B cell (primary cell): ENCODE results near the gene HEXB. TPM values are rescaled to one million over a fixed set of nuclear protein-coding genes. Genes with fewer than 3 reads are reported as not detected.

Experiments used
- ATAC-seq: fragments of 200-7000 bp; cut with Tn5 transposase; one replicate; pipeline ENCODE4 v1.10.0; 2021; ENCODE audit warnings: low read depth, mild to moderate bottlenecking, moderate number of reproducible peaks, moderate library complexity
- CTCF ChIA-PET: fragments of 350-600 bp; sonication (Branson Sonifier 250); formaldehyde crosslinking; loops from one replicate; lab custom pipeline; 2021; ENCODE audit warnings: antibody characterized with exemption, inconsistent platforms; lab: Charles Lee
- POLR2A ChIA-PET: fragments of 350-600 bp; sonication (Branson Sonifier 250); formaldehyde crosslinking; loops from one replicate; lab custom pipeline; 2021; ENCODE audit warnings: antibody characterized with exemption; lab: Charles Lee
- DNase-seq: peaks from one replicate; pipeline ENCODE4 v3.0.0; 2013
- H2AFZ ChIP-seq: 2 replicates; pipeline ENCODE4 v1.6.1; 2012; ENCODE audit warnings: mild to moderate bottlenecking, low read depth, low read length; ENCODE audit not compliant: insufficient read depth, poor library complexity, severe bottlenecking
- H3K27ac ChIP-seq, 2 donors: 1 replicate in 1 of 2; 2 replicates in 1 of 2; pipeline ENCODE4 v1.5.1; 2012 to 2013; ENCODE audit warnings: low read length in 2 of 2, mild to moderate bottlenecking in 2 of 2, moderate library complexity in 1 of 2
- H3K27me3 ChIP-seq, 4 experiments: fragments of 200-600 bp in 1 of 4; sonication (generic) in 1 of 4; replicated peaks in 1 of 4; 1 replicate in 2 of 4; 2 replicates in 2 of 4; pipeline versions ENCODE4 v1.6.1 to v1.7.0; 2013 to 2016; ENCODE audit warnings: low read length in 3 of 4, mild to moderate bottlenecking in 2 of 4, mixed read lengths in 1 of 4, moderate library complexity in 1 of 4; ENCODE audit not compliant: insufficient read depth in 4 of 4, control insufficient read depth in 3 of 4; ENCODE audit errors: control extremely low read depth in 1 of 4
- H3K36me3 ChIP-seq, 2 experiments: replicated peaks in 1 of 2; 1 replicate in 1 of 2; 2 replicates in 1 of 2; pipeline versions ENCODE4 v1.6.1 to v1.7.1; 2013; ENCODE audit warnings: low read length in 1 of 2; ENCODE audit not compliant: insufficient read depth in 2 of 2, control insufficient read depth in 1 of 2; ENCODE audit errors: control extremely low read depth in 1 of 2, extremely low read depth in 1 of 2
- H3K4me1 ChIP-seq, 2 donors: fragments of 200-600 bp in 1 of 2; sonication (generic) in 1 of 2; 1 replicate in 1 of 2; 2 replicates in 1 of 2; pipeline versions ENCODE4 v1.5.1 to v1.6.1; 2013 to 2017; ENCODE audit warnings: low read length in 2 of 2; ENCODE audit not compliant: control insufficient read depth in 2 of 2, insufficient read depth in 2 of 2
- H3K4me2 ChIP-seq: replicated peaks from 2 replicates; pipeline ENCODE3; 2012; ENCODE audit warnings: mild to moderate bottlenecking, low read depth, low read length; ENCODE audit not compliant: poor library complexity, severe bottlenecking
- H3K4me3 ChIP-seq, 5 experiments: fragments of 200-600 bp in 1 of 5; sonication (generic) in 1 of 5; 1 replicate in 3 of 5; 2 replicates in 2 of 5; pipeline versions ENCODE4 v1.5.1 to v1.7.0; 2011 to 2016; ENCODE audit warnings: low read length in 4 of 5, mild to moderate bottlenecking in 4 of 5, low read depth in 2 of 5, control low read depth in 1 of 5, moderate library complexity in 1 of 5; ENCODE audit not compliant: insufficient read depth in 1 of 5; ENCODE audit errors: control extremely low read depth in 1 of 5, extremely low read depth in 1 of 5
- H3K79me2 ChIP-seq: fragments of 200-600 bp; sonication (generic); one replicate; pipeline ENCODE4 v1.6.0; 2016; ENCODE audit warnings: low read length; ENCODE audit not compliant: control insufficient read depth, insufficient read depth
- H3K9ac ChIP-seq: fragments of 200-600 bp; sonication (generic); 2 replicates; pipeline ENCODE4 v1.6.1; 2017; ENCODE audit warnings: mild to moderate bottlenecking, low read length, moderate library complexity
- H3K9me3 ChIP-seq, 3 donors: one replicate each; pipeline versions ENCODE4 v1.6.1 to v1.7.1; 2013; ENCODE audit warnings: low read length in 2 of 3; ENCODE audit not compliant: control insufficient read depth in 2 of 3, insufficient read depth in 1 of 3; ENCODE audit errors: control extremely low read depth in 1 of 3
- H4K20me1 ChIP-seq: 2 replicates; pipeline ENCODE4 v1.6.0; 2012; ENCODE audit warnings: mild to moderate bottlenecking, low read length; ENCODE audit not compliant: insufficient read depth, control insufficient read depth, poor library complexity, severe bottlenecking
- H3K27ac Mint-ChIP-seq: one replicate; pipeline ENCODE4 v1.8.0; 2021; ENCODE audit warnings: mixed read lengths
- H3K27me3 Mint-ChIP-seq: one replicate; pipeline ENCODE4 v1.8.0; 2021; ENCODE audit warnings: mixed read lengths
- H3K4me1 Mint-ChIP-seq: one replicate; pipeline ENCODE4 v1.8.0; 2021; ENCODE audit warnings: mixed read lengths
- H3K4me3 Mint-ChIP-seq: one replicate; pipeline ENCODE4 v1.8.0; 2021; ENCODE audit warnings: mixed read lengths
- H3K9me3 Mint-ChIP-seq: one replicate; pipeline ENCODE4 v1.8.0; 2022; ENCODE audit warnings: mixed read lengths; ENCODE audit not compliant: insufficient read depth
- CTCF ChIP-seq: fragments of 200-600 bp; IDR thresholded peaks from one replicate; pipeline ENCODE4 v1.8.0; 2022; ENCODE audit warnings: antibody characterized with exemption, mild to moderate bottlenecking
- EZH2 ChIP-seq: IDR thresholded peaks from 2 replicates; pipeline ENCODE4 v1.6.1; 2012; ENCODE audit warnings: borderline replicate concordance, low read depth, mild to moderate bottlenecking, moderate library complexity, low read length; ENCODE audit not compliant: insufficient read depth, poor library complexity, severe bottlenecking
- WGBS: methylation state at CpG from one replicate; pipeline ENCODE4 v1.1.5; 2013; ENCODE audit warnings: missing lambda C conversion rate; ENCODE audit not compliant: insufficient coverage; 5-methylcytosine and 5-hydroxymethylcytosine counted together
- intact Hi-C: fragments of 100-400 bp; cut with micrococcal nuclease; formaldehyde crosslinking; loops from one replicate; pipeline ENCODE4 v1.10.0; 2022
- polyA plus RNA-seq: library from polyadenylated mRNA; depleted of rRNA; stranded (reverse); fragments of >200 nt; gene quantifications from 2 replicates; pipeline ENCODE4 v1.2.3, GENCODE V29; 2012
- total RNA-seq, 2 donors: library from RNA; stranded (reverse); fragments of 120-200 nt in 1 of 2; gene quantifications; 1 replicate in 1 of 2; 2 replicates in 1 of 2; pipeline versions ENCODE4 v1.2.3 to v1.2.4, GENCODE V29; 2013 to 2022

Gene HEXB
- total and polyA plus RNA-seq, 2 donors (not counting 1 experiment from before 2014, with no cell fraction given): 23.6 to 47.1 TPM

- H3K9me3 ChIP-seq: peaks cover 0 to 9% (median 8%) of the 10 kb centered on the region in 3 donors
- H3K4me2 ChIP-seq: no peak overlapping the region
- H3K4me3 ChIP-seq: no peak overlapping the region
- intact Hi-C loops: loop anchor here (5.0 kb wide), 1 partner anchor 232 kb away; no protein-coding TSS in a partner anchor
- H3K9ac ChIP-seq: no peak overlapping the region
- Mint-ChIP-seq H3K4me1 (no peaks in the 10 kb centered on the region), H3K27ac (no peak overlapping the region), H3K9me3 (peaks cover 7% of the 10 kb centered on the region), H3K27me3 (peaks cover 33% of the 10 kb centered on the region), H3K4me3 (no peak overlapping the region)
- WGBS: 97% methylated on average over 11 of the region's 11 CpGs
- H3K79me2 ChIP-seq: no peaks in the 10 kb centered on the region
- peaks cover 0 to 13% (median 0%) of the 10 kb centered on the region in 4 experiments for H3K27me3 ChIP-seq
- TF ChIP-seq EZH2: no peak
- TF ChIP-seq CTCF: no peak
- H3K36me3 ChIP-seq: no peaks in the 10 kb centered on the region
- H3K27ac ChIP-seq: no peak overlapping the region
- no peak overlapping the region for H2AFZ ChIP-seq
- DNase-seq (no peak), ATAC-seq (no peak)
- CTCF ChIA-PET: no interaction called here
- H3K4me1 ChIP-seq: no peaks in the 10 kb centered on the region
- H4K20me1 ChIP-seq: no peaks in the 10 kb centered on the region
- POLR2A ChIA-PET: no interaction called here
Measured at GRCh38 chr5:74670396-74671038, 14.5 kb upstream of the HEXB start.

GRCh38 chr5:74672215-74672877, 12.7 kb upstream of the HEXB start:
- H3K9me3 Mint-ChIP-seq: peaks cover 7% of the 10 kb centered on the region
- intact Hi-C loops: loop anchor here (5.0 kb wide), 1 partner anchor 230 kb away; no protein-coding TSS in a partner anchor
- Histone ChIP-seq H3K4me2 (no peak overlapping the region), H2AFZ (no peak overlapping the region), H3K9ac (no peak overlapping the region), H3K36me3 (no peaks in the 10 kb centered on the region), H3K27ac (no peak overlapping the region), H3K4me1 (no peaks in the 10 kb centered on the region), H3K27me3 (peaks cover 0 to 13% (median 0%) of the 10 kb centered on the region in 4 experiments), H3K4me3 (no peak overlapping the region), H4K20me1 (no peaks in the 10 kb centered on the region), H3K79me2 (no peaks in the 10 kb centered on the region), H3K9me3 (peaks cover 0 to 9% (median 8%) of the 10 kb centered on the region in 3 donors)
- WGBS: 93% methylated on average over 1 of the region's 5 CpGs
- TF ChIP-seq EZH2 (no peak), CTCF (no peak)
- no peak overlapping the region for H3K27ac Mint-ChIP-seq
- no peaks in the 10 kb centered on the region for H3K4me1 Mint-ChIP-seq
- ChIA-PET CTCF (interaction anchor here (1.1 to 1.3 kb wide), 2 partner anchors 23 to 94 kb away, joined by 4 to 5 read pairs; partner anchors contain the start of genes GFM2 and NSA2), POLR2A (no interaction called here)
- H3K27me3 Mint-ChIP-seq: peaks cover 30% of the 10 kb centered on the region
- DNase-seq (no peak), ATAC-seq (no peak)
- no peak overlapping the region for H3K4me3 Mint-ChIP-seq
